ENCODE results near the gene C20orf141. TPM values are rescaled to one million over a fixed set of nuclear protein-coding genes. Genes with fewer than 3 reads are reported as not detected.

Gene C20orf141
- total RNA-seq, 1 donor from 2014 or later: not detected

- Histone ChIP-seq H3K4me3 (ENCODE audit: low read depth, low read length) (no peak overlapping the region), H3K27me3 (ENCODE audit: control insufficient read depth, insufficient read depth, low read length) (no peaks in the 10 kb centered on the region), H3K36me3 (ENCODE audit: control insufficient read depth, insufficient read depth, low read length) (no peaks in the 10 kb centered on the region)
- TF ChIP-seq, protein P1, sequence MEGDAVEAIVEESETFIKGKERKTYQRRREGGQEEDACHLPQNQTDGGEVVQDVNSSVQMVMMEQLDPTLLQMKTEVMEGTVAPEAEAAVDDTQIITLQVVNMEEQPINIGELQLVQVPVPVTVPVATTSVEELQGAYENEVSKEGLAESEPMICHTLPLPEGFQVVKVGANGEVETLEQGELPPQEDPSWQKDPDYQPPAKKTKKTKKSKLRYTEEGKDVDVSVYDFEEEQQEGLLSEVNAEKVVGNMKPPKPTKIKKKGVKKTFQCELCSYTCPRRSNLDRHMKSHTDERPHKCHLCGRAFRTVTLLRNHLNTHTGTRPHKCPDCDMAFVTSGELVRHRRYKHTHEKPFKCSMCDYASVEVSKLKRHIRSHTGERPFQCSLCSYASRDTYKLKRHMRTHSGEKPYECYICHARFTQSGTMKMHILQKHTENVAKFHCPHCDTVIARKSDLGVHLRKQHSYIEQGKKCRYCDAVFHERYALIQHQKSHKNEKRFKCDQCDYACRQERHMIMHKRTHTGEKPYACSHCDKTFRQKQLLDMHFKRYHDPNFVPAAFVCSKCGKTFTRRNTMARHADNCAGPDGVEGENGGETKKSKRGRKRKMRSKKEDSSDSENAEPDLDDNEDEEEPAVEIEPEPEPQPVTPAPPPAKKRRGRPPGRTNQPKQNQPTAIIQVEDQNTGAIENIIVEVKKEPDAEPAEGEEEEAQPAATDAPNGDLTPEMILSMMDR (IDR thresholded peaks at IDR 0.05; ENCODE audit: insufficient read depth, low read length, poor library complexity, severe bottlenecking): no peak
- DNase-seq (ENCODE audit: low read depth): no peak
Measured at GRCh38 chr20:2838170-2838797, 23.5 kb downstream of the C20orf141 start.

DNA sequence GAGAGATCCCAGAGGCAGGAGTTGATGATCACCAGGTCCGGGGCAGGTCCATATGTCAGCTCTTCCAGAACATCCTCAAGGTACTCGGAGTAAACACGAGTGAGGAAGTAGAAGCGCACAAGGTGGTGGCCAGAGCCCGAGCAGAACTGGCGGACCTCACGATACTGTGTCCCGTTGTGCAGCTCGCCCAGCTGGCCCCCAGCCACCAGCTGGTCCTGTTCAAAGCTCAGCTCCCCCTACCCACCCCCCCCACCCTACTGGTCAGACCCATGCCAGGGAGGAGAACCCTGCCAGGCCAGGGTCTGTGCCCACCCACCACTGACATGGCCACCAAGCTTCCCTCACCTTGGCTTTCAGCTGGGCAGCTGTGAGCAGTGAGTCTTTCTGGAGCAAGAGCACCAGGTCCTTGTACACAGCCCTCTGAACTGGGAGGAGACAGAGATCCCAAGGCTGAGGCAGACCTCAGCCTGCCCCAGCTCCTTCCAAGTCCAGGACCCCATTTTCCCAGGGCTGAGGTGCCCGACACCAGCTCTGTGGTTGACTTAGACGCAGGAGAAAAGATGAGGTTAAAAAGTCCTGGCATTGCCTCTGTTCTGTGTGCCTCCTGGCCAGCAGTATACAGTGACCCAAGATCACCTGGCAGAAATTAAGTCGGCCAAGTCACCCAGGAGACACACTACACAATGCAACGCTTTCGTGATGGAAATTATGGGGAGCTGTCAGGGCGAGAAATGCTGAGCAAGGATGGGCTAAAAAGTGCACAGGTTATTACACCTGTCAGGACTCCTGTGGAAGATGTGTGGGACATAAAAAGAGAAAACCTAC, 24.3 kb downstream of the C20orf141 start:
- DNase-seq (ENCODE audit: low read depth): no peak
- no peaks in the 10 kb centered on the region for H3K36me3 ChIP-seq (ENCODE audit: control insufficient read depth, insufficient read depth, low read length)
- TF ChIP-seq, protein P1 (IDR thresholded peaks at IDR 0.05; ENCODE audit: insufficient read depth, low read length, poor library complexity, severe bottlenecking): no peak
- no peak overlapping the region for H3K4me3 ChIP-seq (ENCODE audit: low read depth, low read length)
- H3K27me3 ChIP-seq (ENCODE audit: control insufficient read depth, insufficient read depth, low read length): no peaks in the 10 kb centered on the region

DNA sequence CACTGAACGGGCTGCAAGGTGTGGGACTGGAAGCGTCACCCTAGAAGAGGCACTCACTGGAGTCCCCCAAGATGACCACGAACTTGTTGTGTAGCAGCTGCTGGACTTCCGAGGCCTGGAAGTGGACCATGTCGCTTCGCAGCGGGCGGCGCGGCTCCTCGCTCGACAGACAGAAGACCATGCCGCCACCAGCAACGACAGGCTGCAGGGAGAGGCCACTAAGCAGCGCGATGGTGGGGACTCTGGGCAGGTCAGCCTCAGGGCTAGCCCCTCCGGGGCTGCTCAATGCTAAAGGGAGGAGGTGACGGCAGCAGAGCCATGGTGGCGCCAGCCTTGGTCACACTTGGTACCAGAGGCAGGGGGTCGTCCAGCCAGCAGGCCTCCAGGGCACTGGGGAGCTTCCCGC, 24.9 kb downstream of the C20orf141 start:
- H3K27me3 ChIP-seq (ENCODE audit: control insufficient read depth, insufficient read depth, low read length): no peaks in the 10 kb centered on the region
- H3K4me3 ChIP-seq (ENCODE audit: low read depth, low read length): peak overlapping the region; percentile 62
- TF ChIP-seq, protein P1 (IDR thresholded peaks at IDR 0.05; ENCODE audit: insufficient read depth, low read length, poor library complexity, severe bottlenecking): no peak
- H3K36me3 ChIP-seq (ENCODE audit: control insufficient read depth, insufficient read depth, low read length): no peaks in the 10 kb centered on the region
- DNase-seq (ENCODE audit: low read depth): no peak

DNA sequence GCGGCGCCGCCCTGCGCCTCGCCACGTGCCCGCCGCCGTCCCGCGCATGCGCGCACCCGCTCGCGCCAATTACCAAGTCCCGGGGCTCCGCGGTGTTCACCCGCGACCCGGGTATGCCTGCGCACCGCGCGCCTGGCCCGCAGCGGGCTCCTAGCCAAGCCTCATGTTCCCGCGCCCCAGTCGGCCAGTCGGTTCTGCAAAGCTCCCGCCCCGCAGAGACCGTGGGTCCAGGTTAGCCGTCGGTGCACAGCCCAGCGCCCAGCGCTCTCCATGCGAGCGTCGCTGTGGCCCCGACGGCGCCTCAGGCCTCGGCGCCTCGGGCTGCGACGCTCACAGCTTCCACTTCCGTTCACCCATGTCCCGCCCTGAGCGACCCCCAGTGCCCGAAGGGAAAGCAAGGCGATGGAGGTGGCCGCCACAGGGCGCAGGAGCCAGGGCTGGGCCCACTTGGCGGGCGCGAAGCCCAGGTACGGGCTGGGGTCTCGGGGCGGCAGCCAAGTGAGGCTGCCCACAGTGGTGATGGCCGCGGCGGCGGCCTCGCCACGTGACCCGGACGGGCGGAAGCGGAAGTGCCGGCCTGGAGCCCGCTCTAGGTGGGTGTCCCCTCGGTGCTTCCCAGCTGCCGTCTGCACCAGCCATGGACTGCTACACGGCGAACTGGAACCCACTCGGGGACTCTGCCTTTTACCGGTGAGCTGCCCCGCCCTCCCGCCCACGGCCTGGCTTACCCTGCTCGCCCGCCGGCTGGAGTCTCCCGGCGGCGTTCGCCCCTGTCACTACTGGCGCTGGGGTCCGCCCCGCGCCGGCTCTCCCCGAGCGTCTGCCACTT, 25.6 kb downstream of the C20orf141 start, which contains the start of the genes PCED1A and VPS16:
PCED1A (minus strand) TSS at position 518 of the 829 bp plus-strand sequence. CDS start 743 bp downstream, outside the sequence.
VPS16 (plus strand) TSS at position 608 of the 829 bp plus-strand sequence; CDS start at position 638, 30 bp downstream.
- Histone ChIP-seq H3K4me3 (ENCODE audit: low read depth, low read length) (peak within 1 kb of the TSS; percentile 62), H3K27me3 (ENCODE audit: control insufficient read depth, insufficient read depth, low read length) (no peaks in the 10 kb centered on the region), H3K36me3 (ENCODE audit: control insufficient read depth, insufficient read depth, low read length) (no peaks in the 10 kb centered on the region)
- DNase-seq (ENCODE audit: low read depth): peak; percentile 39
- TF ChIP-seq, protein P1 (IDR thresholded peaks at IDR 0.05; ENCODE audit: insufficient read depth, low read length, poor library complexity, severe bottlenecking): no peak

GRCh38 chr20:2840967-2841531, 26.3 kb downstream of the C20orf141 start:
- Histone ChIP-seq H3K27me3 (ENCODE audit: control insufficient read depth, insufficient read depth, low read length) (no peaks in the 10 kb centered on the region), H3K4me3 (ENCODE audit: low read depth, low read length) (peak overlapping the region; percentile 62), H3K36me3 (ENCODE audit: control insufficient read depth, insufficient read depth, low read length) (no peaks in the 10 kb centered on the region)
- no peak for DNase-seq (ENCODE audit: low read depth)
- TF ChIP-seq, protein P1 (IDR thresholded peaks at IDR 0.05; ENCODE audit: insufficient read depth, low read length, poor library complexity, severe bottlenecking): no peak

All from kidney epithelial cell (primary cell).